Muscle of leg (tissue), 11 donors: ENCODE data around the gene CDH8. TPM values are rescaled to one million over a fixed set of nuclear protein-coding genes. Genes with fewer than 3 reads are reported as not detected.

Source experiments
- DNase-seq: peaks from one replicate; pipeline ENCODE4 v3.0.0; 2013
- H3K27ac ChIP-seq: one replicate; pipeline ENCODE4 v1.5.1; 2013; ENCODE audit warnings: mild to moderate bottlenecking, low read length, control low read depth
- H3K27me3 ChIP-seq: one replicate; pipeline ENCODE4 v1.6.1; 2013; ENCODE audit warnings: low read length; ENCODE audit not compliant: control insufficient read depth, insufficient read depth
- H3K36me3 ChIP-seq: one replicate; pipeline ENCODE4 v1.6.1; 2013; ENCODE audit warnings: low read length; ENCODE audit not compliant: control insufficient read depth, insufficient read depth
- H3K4me1 ChIP-seq: one replicate; pipeline ENCODE4 v1.6.1; 2013; ENCODE audit warnings: low read length; ENCODE audit not compliant: control insufficient read depth, insufficient read depth
- H3K4me3 ChIP-seq: one replicate; pipeline ENCODE4 v1.5.1; 2013; ENCODE audit warnings: low read length, control low read depth
- H3K9me3 ChIP-seq: replicated peaks from 2 replicates; pipeline ENCODE4 v1.6.1; 2013; ENCODE audit warnings: low read depth, low read length; ENCODE audit not compliant: control insufficient read depth
- WGBS: methylation state at CpG from one replicate; pipeline ENCODE4 v1.1.5; 2013; ENCODE audit warnings: missing lambda C conversion rate; ENCODE audit not compliant: insufficient coverage; 5-methylcytosine and 5-hydroxymethylcytosine counted together
- polyA plus RNA-seq, 8 donors: library from polyadenylated mRNA; unstranded; fragments of 120-200 nt; gene quantifications; one replicate each; pipeline versions ENCODE4 v1.2.1 to v1.2.3, GENCODE V29; 2013; ENCODE audit warnings: inconsistent platforms in 1 of 8, low replicate concordance in 1 of 8; ENCODE audit not compliant: insufficient read length in 8 of 8, insufficient read depth in 1 of 8
- total RNA-seq: library from RNA; stranded (reverse); fragments of 120-200 nt; gene quantifications from one replicate; pipeline ENCODE4 v1.2.4, GENCODE V29; 2013

CDH8 gene
- total and polyA plus RNA-seq, 9 donors, result 1.8 to 6.2 (median 2.5) TPM

DNA sequence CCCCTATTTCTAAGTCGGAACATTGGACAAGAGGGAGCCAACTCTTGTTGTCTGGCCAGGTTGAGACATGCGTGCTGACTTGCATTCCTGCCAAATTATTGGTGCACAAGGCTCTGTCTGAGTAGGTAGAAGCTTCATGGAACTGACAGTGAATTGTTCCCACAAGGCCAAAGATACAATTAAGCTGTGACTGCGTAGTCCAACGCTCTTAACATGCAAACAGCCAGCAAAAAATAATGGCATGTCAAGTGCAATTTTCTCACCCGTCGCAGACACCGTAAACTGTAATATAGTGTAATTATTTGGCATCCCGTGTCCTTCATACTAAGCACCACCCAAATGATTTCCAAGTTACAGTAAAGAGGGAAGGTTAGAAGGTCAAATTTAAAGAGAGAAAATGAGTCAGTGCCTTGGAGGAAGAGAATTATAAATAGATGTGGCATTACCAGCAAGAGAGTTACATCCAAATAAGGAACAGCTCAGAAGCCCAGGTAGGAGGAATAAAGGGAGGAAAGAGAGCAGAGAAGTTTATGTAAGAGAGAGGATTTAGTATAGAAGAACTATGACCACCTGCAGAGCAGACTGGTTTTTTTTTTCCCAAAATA, 21.8 kb downstream of the CDH8 start:
- Histone ChIP-seq H3K36me3 (no peaks in the 10 kb centered on the region), H3K4me3 (no peak overlapping the region), H3K4me1 (no peaks in the 10 kb centered on the region), H3K27ac (no peak overlapping the region), H3K27me3 (no peaks in the 10 kb centered on the region), H3K9me3 (no peaks in the 10 kb centered on the region)
- WGBS, result 20% methylated on average over 1 of the region's 8 CpGs
- DNase-seq, result no peak

- Histone ChIP-seq H3K9me3 (no peaks in the 10 kb centered on the region), H3K4me3 (no peak overlapping the region), H3K27ac (no peak overlapping the region), H3K4me1 (no peaks in the 10 kb centered on the region), H3K27me3 (no peaks in the 10 kb centered on the region), H3K36me3 (no peaks in the 10 kb centered on the region)
- DNase-seq, result no peak
- WGBS, result no CpG with 5 or more reads among the region's 4 CpGs
Observed at GRCh38 chr16:62010186-62010585, 26.1 kb downstream of the CDH8 start.

DNA sequence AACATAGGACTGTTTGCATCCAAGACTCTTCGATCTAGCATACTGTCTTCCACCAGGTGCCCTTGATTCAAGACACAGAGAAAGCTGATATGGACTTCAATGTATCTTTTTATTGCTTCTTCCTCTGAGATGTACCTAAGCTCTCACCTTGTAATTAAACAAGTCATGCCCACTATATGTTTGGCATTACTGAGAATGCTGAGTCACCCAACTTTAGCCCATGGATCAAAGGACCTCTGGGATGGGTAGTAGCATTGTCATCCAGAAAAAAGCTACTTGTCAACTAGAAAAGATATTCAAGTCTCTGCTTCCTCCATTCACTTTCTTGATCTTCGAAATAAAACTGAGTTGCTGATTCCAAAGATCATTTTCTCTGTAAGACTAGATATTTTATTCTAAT, 37.8 kb downstream of the CDH8 start:
- Histone ChIP-seq H3K4me1 (no peaks in the 10 kb centered on the region), H3K27me3 (no peaks in the 10 kb centered on the region), H3K36me3 (no peaks in the 10 kb centered on the region), H3K27ac (no peak overlapping the region), H3K9me3 (no peaks in the 10 kb centered on the region), H3K4me3 (no peak overlapping the region)
- DNase-seq, result no peak
- no CpG with 5 or more reads among the region's 2 CpGs for WGBS

- Histone ChIP-seq H3K4me3 (no peak overlapping the region), H3K36me3 (no peaks in the 10 kb centered on the region), H3K4me1 (no peaks in the 10 kb centered on the region), H3K9me3 (no peaks in the 10 kb centered on the region), H3K27me3 (no peaks in the 10 kb centered on the region), H3K27ac (no peak overlapping the region)
- DNase-seq, result no peak
- WGBS, result no CpG with 5 or more reads among the region's 3 CpGs
Observed at GRCh38 chr16:61993108-61993507, 43.1 kb downstream of the CDH8 start.

GRCh38 chr16:61987474-61988012, 48.7 kb downstream of the CDH8 start:
- whole genome bisulfite sequencing, result no CpG with 5 or more reads among the region's 6 CpGs
- Histone ChIP-seq H3K27me3 (no peaks in the 10 kb centered on the region), H3K4me3 (no peak overlapping the region), H3K36me3 (no peaks in the 10 kb centered on the region), H3K4me1 (no peaks in the 10 kb centered on the region), H3K9me3 (no peaks in the 10 kb centered on the region), H3K27ac (no peak overlapping the region)
- DNase-seq, result no peak

DNA sequence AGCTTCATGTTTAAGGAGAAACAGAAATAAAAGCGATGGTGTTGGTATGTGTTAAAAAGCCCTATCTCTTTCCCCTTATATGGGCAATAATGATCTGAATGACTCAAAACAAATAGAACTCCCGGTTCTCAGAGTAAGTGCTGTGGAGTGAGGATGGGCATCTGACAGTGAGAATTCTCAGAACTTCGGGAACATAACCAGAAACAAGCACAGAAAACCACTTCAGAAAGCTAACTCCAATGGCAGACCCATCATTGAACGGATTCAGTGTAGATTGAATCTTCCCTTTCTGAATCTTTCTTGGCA, 67.2 kb downstream of the CDH8 start:
- DNase-seq, result no peak
- Histone ChIP-seq H3K9me3 (peaks cover 3% of the 10 kb centered on the region), H3K36me3 (no peaks in the 10 kb centered on the region), H3K27ac (no peak overlapping the region), H3K4me1 (no peaks in the 10 kb centered on the region), H3K4me3 (no peak overlapping the region), H3K27me3 (no peaks in the 10 kb centered on the region)
- no CpG with 5 or more reads among the region's 4 CpGs for WGBS

- DNase-seq, result peak; percentile 57
- H3K27me3 ChIP-seq, result no peaks in the 10 kb centered on the region
- H3K36me3 ChIP-seq, result no peaks in the 10 kb centered on the region
- no peak overlapping the region for H3K4me3 ChIP-seq
- 25% methylated on average over 4 of the region's 7 CpGs for WGBS
- H3K4me1 ChIP-seq, result no peaks in the 10 kb centered on the region
- no peak overlapping the region for H3K27ac ChIP-seq
- H3K9me3 ChIP-seq, result peaks cover 3% of the 10 kb centered on the region
Observed at GRCh38 chr16:61968242-61969076, 67.8 kb downstream of the CDH8 start.

DNA sequence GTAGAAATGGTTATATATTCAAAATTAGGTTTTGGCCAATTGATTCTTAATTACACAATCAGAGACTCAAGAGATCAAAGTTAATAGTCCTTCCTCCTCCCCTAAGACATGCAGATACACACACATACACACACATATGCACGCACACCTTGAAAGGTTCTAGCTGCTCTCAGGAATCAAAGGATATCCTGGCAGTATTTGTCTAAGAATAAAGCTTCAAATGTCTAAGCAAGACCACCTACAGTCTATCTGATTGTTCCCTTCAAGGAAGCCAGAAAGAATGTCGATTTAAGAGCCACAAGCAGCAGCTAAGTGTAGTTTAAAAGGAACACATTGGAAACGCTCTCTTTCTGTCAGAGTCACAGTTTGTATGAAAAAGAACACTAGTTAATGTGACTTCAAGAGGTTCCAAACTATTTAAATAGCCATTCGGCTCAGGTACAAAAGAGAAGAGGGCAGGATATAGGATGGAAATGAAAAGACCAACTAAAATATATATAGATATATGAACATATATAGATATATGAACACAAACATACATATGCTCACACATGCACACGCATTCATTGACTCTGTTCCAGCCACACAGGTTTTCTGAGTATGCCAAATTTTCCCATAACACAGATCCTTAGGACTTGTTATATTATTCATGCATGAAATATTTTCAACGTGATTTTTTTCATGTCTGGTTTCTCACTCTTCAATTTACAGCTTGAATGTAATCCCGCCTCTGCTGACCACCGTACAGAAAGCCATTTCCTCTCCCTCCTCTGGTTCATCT, 79.0 kb downstream of the CDH8 start:
- Histone ChIP-seq H3K27me3 (no peaks in the 10 kb centered on the region), H3K4me3 (no peak overlapping the region), H3K27ac (no peak overlapping the region), H3K4me1 (no peaks in the 10 kb centered on the region), H3K36me3 (no peaks in the 10 kb centered on the region), H3K9me3 (no peaks in the 10 kb centered on the region)
- 60% methylated on average over 1 of the region's 8 CpGs for WGBS
- no peak for DNase-seq

GRCh38 chr16:61952841-61953240, 83.4 kb downstream of the CDH8 start:
- no peak overlapping the region for H3K4me3 ChIP-seq
- DNase-seq, result no peak
- no CpG with 5 or more reads among the region's 1 CpG for WGBS
- H3K27ac ChIP-seq, result no peak overlapping the region
- H3K9me3 ChIP-seq, result no peaks in the 10 kb centered on the region
- no peaks in the 10 kb centered on the region for H3K36me3 ChIP-seq
- H3K27me3 ChIP-seq, result no peaks in the 10 kb centered on the region
- H3K4me1 ChIP-seq, result no peaks in the 10 kb centered on the region

DNA sequence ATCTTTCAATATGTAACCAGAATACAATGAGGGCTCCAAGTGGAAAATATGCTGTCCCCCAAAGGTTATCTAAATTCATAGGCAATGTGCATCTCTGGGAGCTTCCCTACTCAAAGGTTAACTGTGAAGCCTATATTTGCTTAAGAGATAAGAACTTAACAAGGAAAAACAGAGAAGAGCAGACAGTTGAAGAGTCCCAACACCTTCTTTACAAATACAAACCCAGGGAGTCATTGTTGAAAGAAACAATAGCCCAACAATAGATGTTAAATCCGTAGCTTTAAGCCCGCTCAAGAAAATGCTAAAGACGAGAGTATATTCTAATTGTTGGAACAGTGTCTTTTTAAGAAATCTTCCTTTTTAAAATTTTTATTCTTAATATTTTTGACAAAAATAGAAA, 87.8 kb downstream of the CDH8 start:
- WGBS, result no CpG with 5 or more reads among the region's 3 CpGs
- Histone ChIP-seq H3K9me3 (no peaks in the 10 kb centered on the region), H3K4me3 (no peak overlapping the region), H3K27ac (no peak overlapping the region), H3K36me3 (no peaks in the 10 kb centered on the region), H3K27me3 (no peaks in the 10 kb centered on the region), H3K4me1 (no peaks in the 10 kb centered on the region)
- no peak for DNase-seq
